GM23338 (cell line): Measurements from ENCODE around the gene FAM83C. TPM values are rescaled to one million over a fixed set of nuclear protein-coding genes. Genes with fewer than 3 reads are reported as not detected.
A peak's percentile ranks its signal among the peaks of the same experiment; 100 is the strongest.

Experiments
- ATAC-seq: fragments of 200-7000 bp; cut with Tn5 transposase; 3 replicates; pipeline ENCODE4 v1.9.1; 2020
- DNase-seq: peaks from one replicate; pipeline ENCODE4 v3.0.0-alpha.2; 2015; ENCODE audit warnings: low spot score
- H2AFZ ChIP-seq: fragments of 200-600 bp; sonication (generic); 2 replicates; pipeline ENCODE4 v1.8.0; 2016; ENCODE audit warnings: antibody characterized with exemption, mild to moderate bottlenecking, moderate library complexity
- H3F3A ChIP-seq: fragments of 200-600 bp; sonication (generic); replicated peaks from 2 replicates; pipeline ENCODE4 v1.8.0; 2017; ENCODE audit warnings: antibody characterized with exemption, mixed run types, low read depth
- H3K27ac ChIP-seq: fragments of 200-600 bp; sonication (generic); 2 replicates; pipeline ENCODE4 v1.6.1; 2016; ENCODE audit warnings: low read depth
- H3K27me3 ChIP-seq: fragments of 200-600 bp; sonication (generic); 2 replicates; pipeline ENCODE4 v1.8.0; 2016; ENCODE audit warnings: mild to moderate bottlenecking, mixed run types, moderate library complexity; ENCODE audit not compliant: insufficient read depth
- H3K36me3 ChIP-seq: fragments of 200-600 bp; sonication (generic); 2 replicates; pipeline ENCODE4 v1.8.0; 2016; ENCODE audit warnings: mild to moderate bottlenecking; ENCODE audit not compliant: insufficient read depth
- H3K4me1 ChIP-seq: fragments of 200-600 bp; sonication (generic); 2 replicates; pipeline ENCODE4 v1.8.0; 2016; ENCODE audit warnings: mild to moderate bottlenecking, moderate library complexity; ENCODE audit not compliant: insufficient read depth
- H3K4me2 ChIP-seq: fragments of 200-600 bp; sonication (generic); 2 replicates; pipeline ENCODE4 v1.7.1; 2017; ENCODE audit warnings: mixed run types
- H3K4me3 ChIP-seq: fragments of 200-600 bp; sonication (generic); 2 replicates; pipeline ENCODE4 v1.6.1; 2016; ENCODE audit warnings: mixed run types
- H3K79me2 ChIP-seq: fragments of 200-600 bp; sonication (generic); replicated peaks from 2 replicates; pipeline ENCODE4 v1.8.0; 2017; ENCODE audit warnings: mild to moderate bottlenecking; ENCODE audit not compliant: insufficient read depth
- H3K9me2 ChIP-seq: fragments of 200-600 bp; sonication (generic); 2 replicates; pipeline ENCODE4 v1.8.0; 2017; ENCODE audit not compliant: insufficient read depth
- H4K20me1 ChIP-seq: fragments of 200-600 bp; sonication (generic); replicated peaks from 2 replicates; pipeline ENCODE4 v1.8.0; 2017; ENCODE audit warnings: mild to moderate bottlenecking; ENCODE audit not compliant: insufficient read depth
- H3K27ac Mint-ChIP-seq: 2 replicates; pipeline ENCODE4 v1.8.0; 2020; ENCODE audit warnings: inconsistent platforms, mild to moderate bottlenecking, moderate library complexity, mixed read lengths
- H3K27me3 Mint-ChIP-seq: 3 replicates; pipeline ENCODE4 v1.8.0; 2022; ENCODE audit warnings: low read depth, mild to moderate bottlenecking, moderate library complexity, mixed read lengths, inconsistent platforms; ENCODE audit not compliant: insufficient read depth, poor library complexity
- H3K36me3 Mint-ChIP-seq: 3 replicates; pipeline ENCODE4 v1.8.0; 2021; ENCODE audit warnings: low read depth, mild to moderate bottlenecking, inconsistent platforms, moderate library complexity, mixed read lengths
- H3K4me1 Mint-ChIP-seq: 3 replicates; pipeline ENCODE4 v1.8.0; 2020; ENCODE audit warnings: mild to moderate bottlenecking, inconsistent platforms, mixed read lengths
- H3K4me3 Mint-ChIP-seq: 3 replicates; pipeline ENCODE4 v1.8.0; 2021; ENCODE audit warnings: moderate library complexity, mild to moderate bottlenecking, inconsistent platforms, mixed read lengths
- H3K9me3 Mint-ChIP-seq: 3 replicates; pipeline ENCODE4 v1.8.0; 2020; ENCODE audit warnings: moderate library complexity, mild to moderate bottlenecking, inconsistent platforms, mixed read lengths
- CREB1 ChIP-seq: fragments of 250-450 bp; sonication (Bioruptor Pico); IDR thresholded peaks from 2 replicates; pipeline ENCODE4 v1.5.0; 2020; ENCODE audit warnings: low read depth, mild to moderate bottlenecking, moderate library complexity
- EZH2 ChIP-seq: fragments of 200-600 bp; sonication (generic); IDR thresholded peaks from one replicate; pipeline ENCODE4 v1.8.0; 2017; ENCODE audit warnings: antibody characterized with exemption, mild to moderate bottlenecking, low read depth; ENCODE audit not compliant: unreplicated experiment
- EZH2phosphoT487 ChIP-seq: fragments of 200-600 bp; sonication (generic); IDR thresholded peaks from one replicate; pipeline ENCODE4 v1.8.1; 2018; ENCODE audit warnings: antibody characterized with exemption; ENCODE audit not compliant: unreplicated experiment
- NANOG ChIP-seq: IDR thresholded peaks from 2 replicates; pipeline ENCODE4 v1.6.1; 2016; ENCODE audit warnings: antibody characterized with exemption, borderline replicate concordance
- POLR2AphosphoS5 ChIP-seq: IDR thresholded peaks from 2 replicates; pipeline ENCODE4 v1.6.1; 2016; ENCODE audit warnings: antibody characterized with exemption, low read depth
- STAT1 ChIP-seq: IDR thresholded peaks from one replicate; pipeline ENCODE4 v1.6.1; 2016; ENCODE audit warnings: antibody characterized with exemption; ENCODE audit not compliant: unreplicated experiment
- ZNF114 ChIP-seq: fragments of 250-450 bp; sonication (Bioruptor Pico); IDR thresholded peaks from 2 replicates; pipeline ENCODE4 v1.5.0; 2020; ENCODE audit warnings: mild to moderate bottlenecking, moderate library complexity
- ZNF331 ChIP-seq: fragments of 250-450 bp; sonication (Bioruptor Pico); IDR thresholded peaks from 2 replicates; pipeline ENCODE4 v1.5.0; 2020; ENCODE audit warnings: low read depth, mild to moderate bottlenecking, moderate library complexity
- polyA plus RNA-seq: library from polyadenylated mRNA; unstranded; fragments of >200 nt; fragmentation: Nextera tagmentation; extraction: Ambion mirVana; gene quantifications from 2 replicates; pipeline ENCODE4 v1.2.1, GENCODE V29; 2016
- total RNA-seq: library from RNA; depleted of rRNA; stranded (reverse); fragments of >200 nt; shearing (Covaris generic); gene quantifications from 2 replicates; pipeline ENCODE4 v1.2.3, GENCODE V29; 2014
- TF ChIP-seq, protein P1 (sequence below): IDR thresholded peaks from one replicate; pipeline ENCODE4 v1.6.1; 2018; ENCODE audit warnings: antibody characterized with exemption; ENCODE audit not compliant: unreplicated experiment
- TF ChIP-seq, protein P2 (sequence below): IDR thresholded peaks from 2 replicates; pipeline ENCODE4 v1.6.1; 2016; ENCODE audit warnings: antibody characterized with exemption
- TF ChIP-seq, protein P3 (sequence below), 2 experiments: fragments of 200-600 bp in 1 of 2; sonication (generic) in 1 of 2; conservative IDR thresholded peaks; 2 replicates each; pipeline versions ENCODE4 v1.5.1 to v1.6.1; 2016 to 2017; ENCODE audit warnings: antibody characterized with exemption in 2 of 2, low read depth in 2 of 2, mild to moderate bottlenecking in 2 of 2, moderate library complexity in 1 of 2

Gene FAM83C
- total and polyA plus RNA-seq, 2 experiments from 2014 or later = 0.10 TPM; not detected in 1

DNA sequence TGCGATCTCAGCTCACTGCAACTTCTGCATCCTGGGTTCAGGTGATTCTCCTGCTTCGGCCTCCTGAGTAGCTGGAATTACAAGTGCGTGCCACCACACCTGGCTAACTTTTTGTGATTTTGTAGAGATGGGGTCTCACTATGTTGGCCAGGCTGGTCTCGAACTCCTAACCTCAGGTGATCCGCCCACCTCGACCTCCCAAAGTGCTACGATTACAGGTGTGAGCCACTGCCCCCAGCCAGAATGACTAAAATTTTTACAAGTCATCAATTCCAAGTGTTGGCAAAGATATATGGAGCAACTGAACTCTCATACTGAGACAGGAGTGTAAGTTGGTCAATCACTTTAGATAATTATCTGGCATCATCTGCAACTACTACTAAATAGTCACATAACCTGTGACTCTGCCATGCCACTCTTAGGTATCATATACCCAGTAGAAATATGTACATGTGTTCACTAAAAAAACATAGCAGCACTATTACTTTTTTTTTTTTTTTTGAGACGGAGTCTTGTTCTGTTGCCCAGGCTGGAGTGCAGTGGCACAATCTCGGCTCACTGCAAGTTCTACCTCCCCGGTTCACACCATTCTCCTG is 10.6 kb downstream of the FAM83C start (continued):
- TF ChIP-seq, protein P1, sequence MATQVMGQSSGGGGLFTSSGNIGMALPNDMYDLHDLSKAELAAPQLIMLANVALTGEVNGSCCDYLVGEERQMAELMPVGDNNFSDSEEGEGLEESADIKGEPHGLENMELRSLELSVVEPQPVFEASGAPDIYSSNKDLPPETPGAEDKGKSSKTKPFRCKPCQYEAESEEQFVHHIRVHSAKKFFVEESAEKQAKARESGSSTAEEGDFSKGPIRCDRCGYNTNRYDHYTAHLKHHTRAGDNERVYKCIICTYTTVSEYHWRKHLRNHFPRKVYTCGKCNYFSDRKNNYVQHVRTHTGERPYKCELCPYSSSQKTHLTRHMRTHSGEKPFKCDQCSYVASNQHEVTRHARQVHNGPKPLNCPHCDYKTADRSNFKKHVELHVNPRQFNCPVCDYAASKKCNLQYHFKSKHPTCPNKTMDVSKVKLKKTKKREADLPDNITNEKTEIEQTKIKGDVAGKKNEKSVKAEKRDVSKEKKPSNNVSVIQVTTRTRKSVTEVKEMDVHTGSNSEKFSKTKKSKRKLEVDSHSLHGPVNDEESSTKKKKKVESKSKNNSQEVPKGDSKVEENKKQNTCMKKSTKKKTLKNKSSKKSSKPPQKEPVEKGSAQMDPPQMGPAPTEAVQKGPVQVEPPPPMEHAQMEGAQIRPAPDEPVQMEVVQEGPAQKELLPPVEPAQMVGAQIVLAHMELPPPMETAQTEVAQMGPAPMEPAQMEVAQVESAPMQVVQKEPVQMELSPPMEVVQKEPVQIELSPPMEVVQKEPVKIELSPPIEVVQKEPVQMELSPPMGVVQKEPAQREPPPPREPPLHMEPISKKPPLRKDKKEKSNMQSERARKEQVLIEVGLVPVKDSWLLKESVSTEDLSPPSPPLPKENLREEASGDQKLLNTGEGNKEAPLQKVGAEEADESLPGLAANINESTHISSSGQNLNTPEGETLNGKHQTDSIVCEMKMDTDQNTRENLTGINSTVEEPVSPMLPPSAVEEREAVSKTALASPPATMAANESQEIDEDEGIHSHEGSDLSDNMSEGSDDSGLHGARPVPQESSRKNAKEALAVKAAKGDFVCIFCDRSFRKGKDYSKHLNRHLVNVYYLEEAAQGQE = no peak
- TF ChIP-seq, protein P2, sequence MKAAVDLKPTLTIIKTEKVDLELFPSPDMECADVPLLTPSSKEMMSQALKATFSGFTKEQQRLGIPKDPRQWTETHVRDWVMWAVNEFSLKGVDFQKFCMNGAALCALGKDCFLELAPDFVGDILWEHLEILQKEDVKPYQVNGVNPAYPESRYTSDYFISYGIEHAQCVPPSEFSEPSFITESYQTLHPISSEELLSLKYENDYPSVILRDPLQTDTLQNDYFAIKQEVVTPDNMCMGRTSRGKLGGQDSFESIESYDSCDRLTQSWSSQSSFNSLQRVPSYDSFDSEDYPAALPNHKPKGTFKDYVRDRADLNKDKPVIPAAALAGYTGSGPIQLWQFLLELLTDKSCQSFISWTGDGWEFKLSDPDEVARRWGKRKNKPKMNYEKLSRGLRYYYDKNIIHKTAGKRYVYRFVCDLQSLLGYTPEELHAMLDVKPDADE = no peak
- TF ChIP-seq NANOG (no peak), ZNF114 (CRISPR knock-in tag) (no peak), EZH2 (no peak), POLR2AphosphoS5 (no peak), ZNF331 (CRISPR knock-in tag) (no peak), STAT1 (no peak), CREB1 (CRISPR knock-in tag) (no peak)

DNA sequence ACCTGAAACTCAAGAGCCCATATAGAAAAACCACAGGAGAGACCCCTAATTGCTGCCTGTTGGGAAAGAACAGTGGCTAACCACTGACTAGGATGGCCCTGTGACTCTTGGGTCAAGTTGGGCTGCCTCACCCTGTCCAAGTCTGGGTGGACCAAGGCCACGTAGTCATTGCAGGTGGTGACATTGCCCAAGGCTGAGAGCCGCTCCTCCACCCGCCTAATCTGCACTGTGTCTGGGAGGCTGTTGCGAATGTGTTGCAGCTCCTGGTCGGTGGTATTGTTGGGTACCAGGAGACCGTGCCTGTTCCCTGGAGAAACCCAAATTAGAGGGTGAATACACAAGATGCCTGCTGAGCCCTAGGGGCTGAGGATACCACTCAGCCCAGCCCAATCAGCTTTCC is 11.7 kb downstream of the FAM83C start:
- no peaks in the 10 kb centered on the region for H3K9me2 ChIP-seq
- Mint-ChIP-seq H3K4me1 (peaks cover 20% of the 10 kb centered on the region), H3K27ac (no peak overlapping the region), H3K9me3 (no peaks in the 10 kb centered on the region; the same call in 2 of the 3 replicates), H3K36me3 (peaks cover 60% of the 10 kb centered on the region), H3K27me3 (peaks cover 38% of the 10 kb centered on the region), H3K4me3 (no peak overlapping the region)
- H3K27me3 ChIP-seq = no peaks in the 10 kb centered on the region
- H2AFZ ChIP-seq = no peak overlapping the region
- H3K79me2 ChIP-seq = peaks cover 41% of the 10 kb centered on the region
- peaks cover 18% of the 10 kb centered on the region for H3K36me3 ChIP-seq
- peak overlapping the region; percentile 26; the same call in 1 of the 2 replicates for H3K27ac ChIP-seq
- H3F3A ChIP-seq = peaks cover 45% of the 10 kb centered on the region
- H3K4me3 ChIP-seq = no peak overlapping the region
- ATAC-seq (no peak), DNase-seq (no peak)
- TF ChIP-seq, protein P1 = no peak
- TF ChIP-seq ZNF331 (CRISPR knock-in tag) = no peak
- no peak for TF ChIP-seq NANOG
- TF ChIP-seq, protein P3, sequence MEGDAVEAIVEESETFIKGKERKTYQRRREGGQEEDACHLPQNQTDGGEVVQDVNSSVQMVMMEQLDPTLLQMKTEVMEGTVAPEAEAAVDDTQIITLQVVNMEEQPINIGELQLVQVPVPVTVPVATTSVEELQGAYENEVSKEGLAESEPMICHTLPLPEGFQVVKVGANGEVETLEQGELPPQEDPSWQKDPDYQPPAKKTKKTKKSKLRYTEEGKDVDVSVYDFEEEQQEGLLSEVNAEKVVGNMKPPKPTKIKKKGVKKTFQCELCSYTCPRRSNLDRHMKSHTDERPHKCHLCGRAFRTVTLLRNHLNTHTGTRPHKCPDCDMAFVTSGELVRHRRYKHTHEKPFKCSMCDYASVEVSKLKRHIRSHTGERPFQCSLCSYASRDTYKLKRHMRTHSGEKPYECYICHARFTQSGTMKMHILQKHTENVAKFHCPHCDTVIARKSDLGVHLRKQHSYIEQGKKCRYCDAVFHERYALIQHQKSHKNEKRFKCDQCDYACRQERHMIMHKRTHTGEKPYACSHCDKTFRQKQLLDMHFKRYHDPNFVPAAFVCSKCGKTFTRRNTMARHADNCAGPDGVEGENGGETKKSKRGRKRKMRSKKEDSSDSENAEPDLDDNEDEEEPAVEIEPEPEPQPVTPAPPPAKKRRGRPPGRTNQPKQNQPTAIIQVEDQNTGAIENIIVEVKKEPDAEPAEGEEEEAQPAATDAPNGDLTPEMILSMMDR (conservative IDR thresholded peaks at IDR 0.05; ENCODE audit: low read depth in 2 of 2) = no peak
- TF ChIP-seq ZNF114 (CRISPR knock-in tag) = no peak
- TF ChIP-seq EZH2phosphoT487 = no peak
- TF ChIP-seq STAT1 = no peak
- TF ChIP-seq EZH2 = no peak
- H4K20me1 ChIP-seq = peaks cover 24% of the 10 kb centered on the region; the same call in 1 of the 2 replicates
- H3K4me1 ChIP-seq = peaks cover 16% of the 10 kb centered on the region; the same call in 1 of the 2 replicates
- H3K4me2 ChIP-seq = no peak overlapping the region
